Activated B cell treated with CpG ODN at 0.5 μM for 24 hours (primary cell): ENCODE results near the gene KHDRBS1. TPM values are rescaled to one million over a fixed set of nuclear protein-coding genes. Genes with fewer than 3 reads are reported as not detected.

Source experiments
- ATAC-seq: fragments of 200-7000 bp; cut with Tn5 transposase; one replicate; pipeline ENCODE4 v1.10.0; 2021; ENCODE audit warnings: low read depth, mild to moderate bottlenecking, moderate library complexity
- CTCF ChIA-PET: fragments of 350-600 bp; sonication (Branson Sonifier 250); formaldehyde crosslinking; loops from one replicate; lab custom pipeline; 2021; ENCODE audit warnings: antibody characterized with exemption; lab: Charles Lee
- POLR2A ChIA-PET: fragments of 350-600 bp; sonication (Branson Sonifier 250); formaldehyde crosslinking; loops from one replicate; lab custom pipeline; 2021; ENCODE audit warnings: antibody characterized with exemption; lab: Charles Lee
- DNase-seq: peaks from one replicate; pipeline ENCODE4 v3.0.0; 2022
- H3K27ac Mint-ChIP-seq: one replicate; pipeline ENCODE4 v1.8.0; 2020; ENCODE audit warnings: mixed read lengths
- H3K27me3 Mint-ChIP-seq: one replicate; pipeline ENCODE4 v1.8.0; 2021; ENCODE audit warnings: mixed read lengths
- H3K36me3 Mint-ChIP-seq: one replicate; pipeline ENCODE4 v1.8.0; 2021; ENCODE audit warnings: low read depth, mixed read lengths
- H3K4me1 Mint-ChIP-seq: one replicate; pipeline ENCODE4 v1.8.0; 2021; ENCODE audit warnings: mixed read lengths
- H3K4me3 Mint-ChIP-seq: one replicate; pipeline ENCODE4 v1.8.0; 2020; ENCODE audit warnings: mild to moderate bottlenecking, mixed read lengths
- H3K9me3 Mint-ChIP-seq: one replicate; pipeline ENCODE4 v1.8.0; 2020; ENCODE audit warnings: mixed read lengths
- CTCF ChIP-seq: fragments of 200-600 bp; IDR thresholded peaks from one replicate; pipeline ENCODE4 v1.8.0; 2022; ENCODE audit warnings: antibody characterized with exemption, mild to moderate bottlenecking
- intact Hi-C: fragments of 100-400 bp; cut with micrococcal nuclease; formaldehyde crosslinking; loops from one replicate; pipeline ENCODE4 v1.15.1; 2024
- total RNA-seq: library from RNA; stranded (reverse); gene quantifications from 2 replicates; pipeline ENCODE4 v1.2.3, GENCODE V29; 2022

KHDRBS1 gene
- total RNA-seq = 146 and 152 TPM in 2 replicates

GRCh38 chr1:32013386-32014198, at the start of gene KHDRBS1:
TSS of gene KHDRBS1 (plus strand) at chr1:32013868. CDS start at chr1:32013996, 128 bp downstream.
- H3K4me1 Mint-ChIP-seq = peaks cover 39% of the 10 kb centered on the region
- peaks cover 31% of the 10 kb centered on the region for H3K36me3 Mint-ChIP-seq
- ChIA-PET POLR2A (interaction anchor here (0.6 to 3.0 kb wide), 18 partner anchors 8 to 1113 kb away, joined by 3 to 26 read pairs (median 5); partner anchors contain the start of genes KPNA6, PEF1, PTP4A2 and TMEM39B), CTCF (interaction anchor here (1.0 to 1.2 kb wide), 2 partner anchors 10 to 49 kb away, joined by 3 to 4 read pairs; no protein-coding TSS in a partner anchor)
- H3K27me3 Mint-ChIP-seq = no peaks in the 10 kb centered on the region
- DNase-seq = peak; percentile 97
- intact Hi-C loops = loop anchor here (1.0 to 10.0 kb wide), 5 partner anchors 10 to 801 kb away; partner anchors contain the start of genes KPNA6, S100PBP, TMEM39B and YARS1
- peak within 1 kb of the TSS; percentile 91 for H3K27ac Mint-ChIP-seq
- peak; percentile 85 for ATAC-seq
- TF ChIP-seq CTCF = no peak
- no peaks in the 10 kb centered on the region for H3K9me3 Mint-ChIP-seq
- H3K4me3 Mint-ChIP-seq = peak within 1 kb of the TSS; percentile 98

DNA sequence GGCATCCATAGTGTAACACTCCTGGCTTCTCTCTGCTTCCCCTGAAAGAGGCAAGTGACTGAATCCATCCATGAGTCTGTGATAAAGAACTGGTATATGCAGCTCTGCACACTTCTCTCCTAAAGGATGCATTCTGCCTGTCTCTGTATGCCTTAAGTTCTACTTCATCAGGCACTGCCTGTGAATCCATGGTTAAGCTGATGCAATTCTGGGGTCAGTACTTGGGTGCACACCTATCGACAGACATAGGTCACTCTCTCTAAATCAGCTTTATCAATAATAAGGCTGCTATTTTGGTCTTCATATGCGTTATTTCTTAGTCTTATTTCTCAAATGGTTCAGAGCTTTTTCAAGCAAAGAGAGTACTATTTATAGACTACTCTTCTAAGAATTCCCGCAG, 42.8 kb upstream of the KHDRBS1 start:
- Mint-ChIP-seq H3K4me1 (no peaks in the 10 kb centered on the region), H3K27ac (no peak overlapping the region), H3K4me3 (no peak overlapping the region), H3K27me3 (no peaks in the 10 kb centered on the region), H3K36me3 (no peaks in the 10 kb centered on the region), H3K9me3 (no peaks in the 10 kb centered on the region)
- intact Hi-C loops = no loop called here
- no peak for DNase-seq
- ChIA-PET POLR2A (interaction anchor here (0.7 to 1.0 kb wide), 3 partner anchors 32 to 158 kb away, joined by 3 read pairs; no protein-coding TSS in a partner anchor), CTCF (no interaction called here)
- TF ChIP-seq CTCF = no peak
- ATAC-seq = no peak

DNA sequence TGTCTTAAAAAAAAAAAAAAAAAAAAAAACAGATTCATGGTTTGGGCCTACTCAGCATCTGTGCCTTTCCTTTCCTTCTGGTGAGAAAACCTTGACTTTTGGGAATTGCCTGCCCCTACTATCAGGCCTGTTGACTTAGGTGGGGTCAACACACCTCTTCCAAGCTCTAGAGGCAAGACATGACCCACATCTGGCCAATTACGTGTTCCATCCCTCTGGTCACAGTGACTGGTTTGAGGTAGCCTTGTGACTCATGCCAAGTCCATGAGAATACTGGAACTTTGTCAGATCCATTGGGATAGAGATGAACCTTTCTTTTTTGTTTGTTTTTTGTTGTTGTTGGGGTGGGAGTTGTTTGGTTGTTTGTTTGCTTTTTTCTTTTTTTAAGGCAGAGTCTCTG, 37.3 kb upstream of the KHDRBS1 start:
- POLR2A ChIA-PET = no interaction called here
- no peak overlapping the region for H3K27ac Mint-ChIP-seq
- CTCF ChIA-PET = interaction anchor here (2.2 kb wide), 1 partner anchor 87 kb away, joined by 7 read pairs; no protein-coding TSS in a partner anchor
- no peaks in the 10 kb centered on the region for H3K9me3 Mint-ChIP-seq
- H3K36me3 Mint-ChIP-seq = no peaks in the 10 kb centered on the region
- H3K4me3 Mint-ChIP-seq = no peak overlapping the region
- ATAC-seq = no peak
- no peaks in the 10 kb centered on the region for H3K27me3 Mint-ChIP-seq
- TF ChIP-seq CTCF = no peak
- DNase-seq = no peak
- H3K4me1 Mint-ChIP-seq = peaks cover 10% of the 10 kb centered on the region
- intact Hi-C loops = no loop called here

GRCh38 chr1:31977385-31978131, 36.1 kb upstream of the KHDRBS1 start:
- CTCF ChIA-PET = interaction anchor here (2.2 kb wide), 1 partner anchor 86 kb away, joined by 7 read pairs; no protein-coding TSS in a partner anchor
- Mint-ChIP-seq H3K4me3 (no peak overlapping the region), H3K36me3 (no peaks in the 10 kb centered on the region), H3K4me1 (peaks cover 21% of the 10 kb centered on the region), H3K27ac (peak overlapping the region; percentile 31), H3K9me3 (no peaks in the 10 kb centered on the region), H3K27me3 (no peaks in the 10 kb centered on the region)
- POLR2A ChIA-PET = no interaction called here
- ATAC-seq (no peak), DNase-seq (no peak)
- TF ChIP-seq CTCF = no peak
- intact Hi-C loops = no loop called here
